HepG2 (cell line): ENCODE measurements around the gene ST6GALNAC4. TPM values are rescaled to one million over a fixed set of nuclear protein-coding genes. Genes with fewer than 3 reads are reported as not detected.
A peak's percentile ranks its signal among the peaks of the same experiment; 100 is the strongest.

Experiments
- BRD4 ChIP-seq: sonication (generic); formaldehyde crosslinking; IDR thresholded peaks from 2 replicates; pipeline ENCODE4 v1.4.0; 2020; ENCODE audit warnings: missing genetic modification reagents
- CENPX ChIP-seq: sonication (generic); formaldehyde crosslinking; IDR thresholded peaks from 2 replicates; pipeline ENCODE4 v1.9.0; 2021; ENCODE audit warnings: mild to moderate bottlenecking, missing genetic modification reagents, moderate library complexity
- GMEB2 ChIP-seq: IDR thresholded peaks from 2 replicates; pipeline ENCODE4 v1.6.1; 2016; ENCODE audit warnings: missing biosample characterization, missing genetic modification reagents, low read depth
- HNF4G ChIP-seq, 2 experiments: sonication (generic) in 1 of 2; formaldehyde crosslinking in 1 of 2; IDR thresholded peaks; 2 replicates each; pipeline versions ENCODE4 v1.4.0 to v1.6.1; 2011 to 2020; ENCODE audit warnings: borderline replicate concordance in 2 of 2, low read depth in 2 of 2, mild to moderate bottlenecking in 2 of 2, low read length in 1 of 2, missing genetic modification reagents in 1 of 2, moderate library complexity in 1 of 2
- ISL2 ChIP-seq: sonication (generic); formaldehyde crosslinking; IDR thresholded peaks from 2 replicates; pipeline ENCODE4 v1.5.0; 2020; ENCODE audit warnings: missing genetic modification reagents
- MTA1 ChIP-seq: sonication (generic); formaldehyde crosslinking; IDR thresholded peaks from 2 replicates; pipeline ENCODE4 v1.4.0; 2020; ENCODE audit warnings: missing genetic modification reagents, mild to moderate bottlenecking, borderline replicate concordance
- POGK ChIP-seq: sonication (generic); formaldehyde crosslinking; conservative IDR thresholded peaks from 2 replicates; pipeline ENCODE4 v1.8.0; 2022; ENCODE audit warnings: mild to moderate bottlenecking, moderate library complexity, missing genetic modification reagents
- REPIN1 ChIP-seq: sonication (generic); formaldehyde crosslinking; IDR thresholded peaks from 2 replicates; pipeline ENCODE4 v1.8.0; 2022; ENCODE audit warnings: missing genetic modification reagents, low read depth, mild to moderate bottlenecking, borderline replicate concordance
- SAP130 ChIP-seq: IDR thresholded peaks from 2 replicates; pipeline ENCODE4 v1.6.1; 2016; ENCODE audit warnings: low read depth
- SNRNP70 ChIP-seq: fragments of 200-400 bp; formaldehyde crosslinking; IDR thresholded peaks from 2 replicates; pipeline ENCODE4 v1.6.1; 2017; ENCODE audit warnings: mild to moderate bottlenecking, low read depth, low read length, moderate library complexity
- SOX5 ChIP-seq: IDR thresholded peaks from 2 replicates; pipeline ENCODE4 v1.6.1; 2016; ENCODE audit warnings: borderline replicate concordance
- TEAD3 ChIP-seq: optimal IDR thresholded peaks from 2 replicates; pipeline ENCODE3; 2016; ENCODE audit warnings: borderline replicate concordance
- THRA ChIP-seq: sonication (generic); formaldehyde crosslinking; IDR thresholded peaks from 2 replicates; pipeline ENCODE4 v1.4.0; 2020; ENCODE audit warnings: missing genetic modification reagents, borderline replicate concordance
- TRIM22 ChIP-seq: fragments of 450-650 bp; IDR thresholded peaks from 2 replicates; pipeline ENCODE4 v1.6.1; 2017
- WIZ ChIP-seq: sonication (generic); formaldehyde crosslinking; IDR thresholded peaks from 2 replicates; pipeline ENCODE4 v1.5.1; 2020; ENCODE audit warnings: mild to moderate bottlenecking, missing genetic modification reagents
- ZNF20 ChIP-seq: sonication (generic); formaldehyde crosslinking; IDR thresholded peaks from 2 replicates; pipeline ENCODE4 v1.4.0; 2020; ENCODE audit warnings: mild to moderate bottlenecking, moderate library complexity, missing genetic modification reagents
- ZNF234 ChIP-seq: sonication (generic); formaldehyde crosslinking; conservative IDR thresholded peaks from 2 replicates; pipeline ENCODE4 v1.5.1; 2020; ENCODE audit warnings: mild to moderate bottlenecking, missing genetic modification reagents
- ZNF260 ChIP-seq: sonication (generic); formaldehyde crosslinking; IDR thresholded peaks from 2 replicates; pipeline ENCODE4 v1.4.0; 2020; ENCODE audit warnings: missing genetic modification reagents, low read depth, mild to moderate bottlenecking, borderline replicate concordance
- ZNF556 ChIP-seq: sonication (generic); formaldehyde crosslinking; IDR thresholded peaks from 2 replicates; pipeline ENCODE4 v1.4.0; 2020; ENCODE audit warnings: mild to moderate bottlenecking, missing genetic modification reagents, borderline replicate concordance
- ZNF574 ChIP-seq: sonication (generic); formaldehyde crosslinking; IDR thresholded peaks from 2 replicates; pipeline ENCODE4 v1.4.0; 2020; ENCODE audit warnings: missing genetic modification reagents
- ZNF605 ChIP-seq: sonication (generic); formaldehyde crosslinking; IDR thresholded peaks from 2 replicates; pipeline ENCODE4 v1.8.0; 2022; ENCODE audit warnings: mild to moderate bottlenecking, missing genetic modification reagents
- polyA plus RNA-seq, 8 experiments: library from polyadenylated mRNA; depleted of rRNA in 3 of 8; stranded (reverse) in 7 of 8; unstranded in 1 of 8; fragments of >200 nt; fragmentation: Illumina TruSeq in 4 of 8; extraction: Trizol in 4 of 8; gene quantifications; 2 replicates each; pipeline versions ENCODE4 v1.2.1 to v1.2.3, GENCODE V29; 2011 to 2016; ENCODE audit warnings: low read depth in 4 of 8, missing spikeins in 1 of 8, mixed read lengths in 1 of 8; ENCODE audit not compliant: insufficient read depth in 1 of 8
- total RNA-seq, 5 experiments: library from RNA; depleted of rRNA; stranded (reverse); fragments of >200 nt; fragmentation: Illumina TruSeq; extraction: Trizol; gene quantifications; 2 replicates each; pipeline ENCODE4 v1.2.3, GENCODE V29; 2016; ENCODE audit warnings: low read depth in 1 of 5

ST6GALNAC4 gene
- total and polyA plus RNA-seq, 2 of the 13 experiments (the other 11 are each of a cell fraction or from before 2014, with no cell fraction given), result 18.8 to 27.7 TPM

- TF ChIP-seq ZNF574 (no peak; the same call in 1 of the 2 replicates), ZNF20 (CRISPR knock-in tag) (no peak), BRD4 (CRISPR knock-in tag) (no peak), TEAD3 (CRISPR knock-in tag) (peak; percentile 26), SAP130 (peak; percentile 86), ZNF556 (CRISPR knock-in tag) (0 out of 2 replicates have a peak, but pooled peaks have one; percentile 17), ZNF260 (no peak), WIZ (CRISPR knock-in tag) (peak; percentile 66; the same call in 1 of the 2 replicates), GMEB2 (CRISPR knock-in tag) (no peak), CENPX (CRISPR knock-in tag) (no peak), ZNF605 (CRISPR knock-in tag) (0 out of 2 replicates have a peak, but pooled peaks have one; percentile 27), POGK (CRISPR knock-in tag) (0 out of 2 replicates have a peak, but pooled peaks have one; percentile 45), THRA (CRISPR knock-in tag) (no peak), MTA1 (CRISPR knock-in tag) (no peak), ZNF234 (CRISPR knock-in tag) (no peak), ISL2 (CRISPR knock-in tag) (no peak), SOX5 (CRISPR knock-in tag) (0 out of 2 replicates have a peak, but pooled peaks have one; percentile 13), REPIN1 (CRISPR knock-in tag) (0 out of 2 replicates have a peak, but pooled peaks have one; percentile 41), SNRNP70 (no peak), TRIM22 (no peak), HNF4G (IDR thresholded peaks at IDR 0.05; ENCODE audit: borderline replicate concordance, low read depth, low read length) (no peak), HNF4G (CRISPR knock-in tag; IDR thresholded peaks at IDR 0.05; ENCODE audit: borderline replicate concordance, low read depth) (0 out of 2 replicates have a peak, but pooled peaks have one; percentile 28)
Observed at GRCh38 chr9:127877566-127877998, 39.3 kb downstream of the ST6GALNAC4 start, which contains the start of gene AK1 (continued).
